HG02852 (cell line): ENCODE data around the gene CDC37.

Experiments
- ATAC-seq: cut with Tn5 transposase; IDR thresholded peaks from one replicate; pipeline ENCODE4 v1.9.1; 2021; ENCODE audit warnings: mild to moderate bottlenecking, moderate library complexity; ENCODE audit not compliant: unreplicated experiment

Gene CDC37

GRCh38 chr19:10403137-10404021 lies at the start of gene CDC37:
Gene CDC37, minus strand, starts transcription at chr19:10403542. Its CDS starts 63 bp downstream, at chr19:10403479.
- peak; percentile 75 for ATAC-seq

GRCh38 chr19:10450853-10451609 lies 47.7 kb upstream of the CDC37 start:
- ATAC-seq: no peak

GRCh38 chr19:10450191-10450852 lies 47.0 kb upstream of the CDC37 start:
- ATAC-seq: no peak

- no peak for ATAC-seq
These were observed 45.7 kb upstream of the CDC37 start for GRCh38 chr19:10449037-10449436.

GRCh38 chr19:10442698-10443097 lies 39.4 kb upstream of the CDC37 start:
- ATAC-seq: no peak

- no peak for ATAC-seq
These were observed 36.2 kb upstream of the CDC37 start for GRCh38 chr19:10439588-10439987.

- no peak for ATAC-seq
These were observed 29.8 kb upstream of the CDC37 start for GRCh38 chr19:10433131-10433536.

- ATAC-seq: no peak
These were observed 29.4 kb upstream of the CDC37 start for GRCh38 chr19:10432736-10433130.

- no peak for ATAC-seq
These were observed 28.8 kb upstream of the CDC37 start for GRCh38 chr19:10431943-10432735.

GRCh38 chr19:10431254-10431942 lies 28.1 kb upstream of the CDC37 start:
- ATAC-seq: no peak

GRCh38 chr19:10430505-10431253 lies 27.3 kb upstream of the CDC37 start:
- peak; percentile 36 for ATAC-seq

- ATAC-seq: no peak
These were observed 25.6 kb upstream of the CDC37 start for GRCh38 chr19:10428996-10429381.

GRCh38 chr19:10427169-10427568 lies 23.8 kb upstream of the CDC37 start:
- ATAC-seq: no peak

- no peak for ATAC-seq
These were observed 20.8 kb upstream of the CDC37 start for GRCh38 chr19:10424011-10424637.

- no peak for ATAC-seq
These were observed 19.5 kb upstream of the CDC37 start for GRCh38 chr19:10422846-10423245.

GRCh38 chr19:10422046-10422461 lies 18.7 kb upstream of the CDC37 start:
- no peak for ATAC-seq

- ATAC-seq: no peak
These were observed 18.1 kb upstream of the CDC37 start for GRCh38 chr19:10421240-10422045.
